HAP-1 (cell line): Measurements from ENCODE around the gene TPSB2.

ENCODE experiments used
- DNase-seq, 2 experiments: peaks; one replicate each; pipeline ENCODE4 v3.0.0-alpha.2; 2016 to 2020; ENCODE audit warnings: low spot score in 2 of 2
- H3K27me3 ChIP-seq: fragments of 250-450 bp; sonication (Bioruptor Pico); 2 replicates; pipeline ENCODE4 v1.5.1; 2020; ENCODE audit warnings: low read depth, mild to moderate bottlenecking, moderate library complexity
- H3K36me3 ChIP-seq: fragments of 250-450 bp; sonication (Bioruptor Pico); replicated peaks from 2 replicates; pipeline ENCODE4 v1.5.1; 2020; ENCODE audit warnings: mild to moderate bottlenecking
- H3K4me1 ChIP-seq: fragments of 250-450 bp; sonication (Bioruptor Pico); 2 replicates; pipeline ENCODE4 v1.5.1; 2020; ENCODE audit warnings: mild to moderate bottlenecking
- H3K4me3 ChIP-seq: fragments of 250-450 bp; sonication (Bioruptor Pico); 2 replicates; pipeline ENCODE4 v1.5.1; 2020; ENCODE audit warnings: mild to moderate bottlenecking, moderate library complexity
- H3K9me3 ChIP-seq: fragments of 250-450 bp; sonication (Bioruptor Pico); 2 replicates; pipeline ENCODE4 v1.5.1; 2020; ENCODE audit warnings: mild to moderate bottlenecking, moderate library complexity
- in situ Hi-C: fragments of 300-500 bp; cut with MboI; formaldehyde crosslinking; loops from 3 replicates; pipeline ENCODE4 v1.14.3; 2020; ENCODE audit warnings: low sequenced_read_pairs, inconsistent platforms, mixed read lengths

The TPSB2 gene

GRCh38 chr16:1223355-1224214, 6.4 kb downstream of the TPSB2 start:
- Histone ChIP-seq H3K4me1 (no peaks in the 10 kb centered on the region), H3K27me3 (no peaks in the 10 kb centered on the region), H3K4me3 (no peak overlapping the region), H3K36me3 (no peaks in the 10 kb centered on the region), H3K9me3 (no peaks in the 10 kb centered on the region)
- in situ Hi-C loops: no loop called here
- no peak for DNase-seq

- no peaks in the 10 kb centered on the region for H3K4me1 ChIP-seq
- H3K27me3 ChIP-seq: no peaks in the 10 kb centered on the region
- no peaks in the 10 kb centered on the region for H3K9me3 ChIP-seq
- in situ Hi-C loops: no loop called here
- no peak overlapping the region for H3K4me3 ChIP-seq
- no peak for DNase-seq
- no peaks in the 10 kb centered on the region for H3K36me3 ChIP-seq
Measured at GRCh38 chr16:1222553-1223354, 7.2 kb downstream of the TPSB2 start.

- Histone ChIP-seq H3K4me1 (no peaks in the 10 kb centered on the region), H3K4me3 (no peak overlapping the region), H3K9me3 (no peaks in the 10 kb centered on the region), H3K36me3 (no peaks in the 10 kb centered on the region), H3K27me3 (no peaks in the 10 kb centered on the region)
- DNase-seq: no peak
- in situ Hi-C loops: no loop called here
Measured at GRCh38 chr16:1221628-1222552, 8.1 kb downstream of the TPSB2 start.

- Histone ChIP-seq H3K9me3 (no peaks in the 10 kb centered on the region), H3K36me3 (no peaks in the 10 kb centered on the region), H3K4me1 (no peaks in the 10 kb centered on the region), H3K4me3 (no peak overlapping the region), H3K27me3 (no peaks in the 10 kb centered on the region)
- in situ Hi-C loops: no loop called here
- no peak for DNase-seq
Measured at GRCh38 chr16:1220841-1221627, 8.9 kb downstream of the TPSB2 start.

GRCh38 chr16:1220098-1220728, 9.8 kb downstream of the TPSB2 start:
- in situ Hi-C loops: no loop called here
- no peak for DNase-seq
- no peaks in the 10 kb centered on the region for H3K36me3 ChIP-seq
- no peaks in the 10 kb centered on the region for H3K27me3 ChIP-seq
- no peak overlapping the region for H3K4me3 ChIP-seq
- H3K9me3 ChIP-seq: no peaks in the 10 kb centered on the region
- no peaks in the 10 kb centered on the region for H3K4me1 ChIP-seq

GRCh38 chr16:1218930-1219611, 10.9 kb downstream of the TPSB2 start:
- Histone ChIP-seq H3K9me3 (no peaks in the 10 kb centered on the region), H3K27me3 (no peaks in the 10 kb centered on the region), H3K36me3 (no peaks in the 10 kb centered on the region), H3K4me1 (no peaks in the 10 kb centered on the region), H3K4me3 (no peak overlapping the region)
- in situ Hi-C loops: no loop called here
- no peak for DNase-seq

- Histone ChIP-seq H3K4me3 (no peak overlapping the region), H3K27me3 (no peaks in the 10 kb centered on the region), H3K36me3 (no peaks in the 10 kb centered on the region), H3K4me1 (no peaks in the 10 kb centered on the region), H3K9me3 (no peaks in the 10 kb centered on the region)
- no peak for DNase-seq
- in situ Hi-C loops: no loop called here
Measured at GRCh38 chr16:1218061-1218929, 11.7 kb downstream of the TPSB2 start.

GRCh38 chr16:1217526-1217925, 12.5 kb downstream of the TPSB2 start:
- no peak for DNase-seq
- in situ Hi-C loops: no loop called here

GRCh38 chr16:1216681-1217400, 13.1 kb downstream of the TPSB2 start:
- Histone ChIP-seq H3K36me3 (no peaks in the 10 kb centered on the region), H3K9me3 (no peaks in the 10 kb centered on the region), H3K27me3 (no peaks in the 10 kb centered on the region), H3K4me1 (no peaks in the 10 kb centered on the region), H3K4me3 (no peak overlapping the region)
- DNase-seq: no peak
- in situ Hi-C loops: no loop called here

More at GRCh38 chr16:1217526-1217925, 12.5 kb downstream of the TPSB2 start:
- Histone ChIP-seq H3K4me3 (no peak overlapping the region), H3K27me3 (no peaks in the 10 kb centered on the region), H3K9me3 (no peaks in the 10 kb centered on the region), H3K4me1 (no peaks in the 10 kb centered on the region), H3K36me3 (no peaks in the 10 kb centered on the region)

GRCh38 chr16:1216296-1216619, 13.7 kb downstream of the TPSB2 start:
- no peaks in the 10 kb centered on the region for H3K36me3 ChIP-seq
- no peaks in the 10 kb centered on the region for H3K27me3 ChIP-seq
- no peaks in the 10 kb centered on the region for H3K4me1 ChIP-seq
- in situ Hi-C loops: no loop called here
- DNase-seq: no peak
- no peaks in the 10 kb centered on the region for H3K9me3 ChIP-seq
- no peak overlapping the region for H3K4me3 ChIP-seq

- H3K36me3 ChIP-seq: no peaks in the 10 kb centered on the region
- in situ Hi-C loops: no loop called here
- no peak for DNase-seq
Measured at GRCh38 chr16:1215574-1216295, 14.2 kb downstream of the TPSB2 start.

More at GRCh38 chr16:1215574-1216295, 14.2 kb downstream of the TPSB2 start:
- Histone ChIP-seq H3K9me3 (no peaks in the 10 kb centered on the region), H3K4me3 (no peak overlapping the region), H3K27me3 (no peaks in the 10 kb centered on the region), H3K4me1 (no peaks in the 10 kb centered on the region)
